Calu3 (cell line): ENCODE measurements around the gene C10orf88. TPM values are rescaled to one million over a fixed set of nuclear protein-coding genes. Genes with fewer than 3 reads are reported as not detected.

Source experiments
- total RNA-seq: library from RNA; stranded (reverse); gene quantifications from 2 replicates; pipeline ENCODE4 v1.2.3, GENCODE V29; 2022

The C10orf88 gene
- total RNA-seq, 1 experiment from 2014 or later, result 7.8 TPM

Other genes starting within 250 kb of the C10orf88 start
- 0.93 and 1.5 TPM in 2 replicates for gene CUZD1, start 108.4 kb downstream of the C10orf88 start, total RNA-seq
- gene FAM24B, start 74.6 kb downstream of the C10orf88 start, total RNA-seq, result 5.1 and 6.3 TPM in 2 replicates
- not detected in 2 replicates for gene FAM24A, start 43.6 kb downstream of the C10orf88 start, total RNA-seq
- 1.2 and 3.3 TPM in 2 replicates for gene PSTK, start 26.2 kb upstream of the C10orf88 start, total RNA-seq
- 5.8 and 9.2 TPM in 2 replicates for gene IKZF5, start 54.6 kb upstream of the C10orf88 start, total RNA-seq
- gene ACADSB, start 54.8 kb upstream of the C10orf88 start, total RNA-seq, result 8.7 and 11.3 TPM in 2 replicates
- not detected in 2 replicates for gene HMX3, start 181.7 kb upstream of the C10orf88 start, total RNA-seq
- gene HMX2, start 193.9 kb upstream of the C10orf88 start, total RNA-seq, result not detected in 2 replicates
- gene BUB3, start 200.2 kb upstream of the C10orf88 start, total RNA-seq, result 112 and 113 TPM in 2 replicates